OCI-M1 (cell line): Measurements from ENCODE around the gene CDKL2.

Experiments used
- DNase-seq: peaks from one replicate; lab custom pipeline; 2025; lab: John Stamatoyannopoulos, UW

The CDKL2 gene

GRCh38 chr4:75639124-75639695 lies 8.9 kb upstream of the CDKL2 start:
- no peak for DNase-seq

DNA sequence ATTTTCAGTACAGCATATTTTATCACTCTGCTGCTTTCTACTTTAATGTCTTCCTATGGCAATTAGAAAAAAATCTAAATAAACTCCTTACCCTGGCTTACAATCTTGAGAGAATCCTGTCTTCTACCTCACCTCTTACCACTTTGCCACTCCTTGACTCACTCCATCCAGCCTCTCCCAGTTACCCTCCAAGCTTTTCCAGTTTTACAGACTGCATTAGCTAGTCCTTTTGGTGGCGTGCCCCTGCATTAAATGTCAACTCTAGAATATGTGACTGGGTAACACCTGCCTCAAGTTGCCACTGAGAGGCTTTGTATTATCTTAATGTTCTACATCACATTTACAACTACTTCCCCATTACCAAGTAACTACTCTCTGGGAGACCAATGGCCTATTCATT lies 7.5 kb upstream of the CDKL2 start:
- no peak for DNase-seq

DNA sequence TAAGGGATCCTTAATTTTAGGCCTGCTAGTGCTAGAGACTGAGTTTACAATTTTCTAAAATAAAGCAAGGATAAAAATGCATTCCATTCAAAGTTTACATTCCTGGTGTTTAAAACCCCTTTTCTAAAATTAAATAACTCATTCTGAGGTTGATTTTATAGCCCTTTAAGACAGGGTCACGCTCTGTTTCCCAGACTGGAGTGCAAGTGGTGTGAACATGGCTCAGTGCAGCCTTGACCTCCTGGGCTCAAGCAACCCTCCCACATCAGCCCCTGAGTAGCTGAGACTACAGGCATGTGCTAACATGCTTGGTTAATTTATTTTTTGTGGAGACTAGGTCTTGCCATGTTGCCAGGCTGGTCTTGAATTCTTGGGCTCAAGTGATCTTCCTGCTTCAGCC lies 6.8 kb upstream of the CDKL2 start:
- DNase-seq: no peak

GRCh38 chr4:75634951-75635350 lies 4.6 kb upstream of the CDKL2 start:
- no peak for DNase-seq

GRCh38 chr4:75634281-75634680 lies 4.0 kb upstream of the CDKL2 start:
- no peak for DNase-seq

DNA sequence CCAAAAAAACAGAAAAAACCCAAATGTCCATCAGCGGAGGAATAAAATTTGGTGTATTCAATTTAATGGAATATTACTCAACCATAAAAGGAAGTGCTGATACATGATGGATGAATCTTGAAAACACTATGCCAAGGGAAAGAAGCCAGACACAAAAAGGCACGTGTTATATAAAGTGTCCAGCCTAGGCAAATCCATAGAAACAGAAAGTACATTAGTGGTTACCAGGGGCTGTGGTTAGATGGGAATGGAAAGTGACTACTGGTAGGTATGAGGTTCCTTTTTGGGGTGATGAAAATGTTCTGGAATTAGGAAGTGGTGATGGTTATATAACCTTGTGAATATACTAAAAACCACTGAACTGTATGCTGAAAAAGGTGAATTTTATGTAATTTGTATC lies 3.5 kb upstream of the CDKL2 start:
- DNase-seq: no peak

DNA sequence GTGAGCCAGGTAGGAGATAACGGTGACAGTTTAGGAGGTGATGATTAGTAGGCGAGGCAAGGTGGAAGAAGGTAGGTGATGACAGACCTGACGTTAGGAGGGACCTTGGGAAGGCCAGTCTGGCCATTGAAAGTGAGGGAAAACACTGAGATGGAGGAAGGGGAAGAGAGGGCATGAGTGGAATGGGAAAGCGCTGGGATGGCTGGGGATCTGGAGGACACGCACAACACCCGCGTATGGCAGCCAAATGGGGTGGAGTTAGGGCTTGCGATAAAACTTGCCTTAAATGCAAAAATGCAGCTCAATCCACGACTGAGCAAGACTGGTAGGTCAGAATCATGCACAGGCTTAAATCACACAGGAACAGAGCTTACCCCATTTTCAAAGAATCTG lies 605 bp upstream of the CDKL2 start:
- DNase-seq: no peak

GRCh38 chr4:75629239-75629638 lies 1.1 kb downstream of the CDKL2 start:
- no peak for DNase-seq

DNA sequence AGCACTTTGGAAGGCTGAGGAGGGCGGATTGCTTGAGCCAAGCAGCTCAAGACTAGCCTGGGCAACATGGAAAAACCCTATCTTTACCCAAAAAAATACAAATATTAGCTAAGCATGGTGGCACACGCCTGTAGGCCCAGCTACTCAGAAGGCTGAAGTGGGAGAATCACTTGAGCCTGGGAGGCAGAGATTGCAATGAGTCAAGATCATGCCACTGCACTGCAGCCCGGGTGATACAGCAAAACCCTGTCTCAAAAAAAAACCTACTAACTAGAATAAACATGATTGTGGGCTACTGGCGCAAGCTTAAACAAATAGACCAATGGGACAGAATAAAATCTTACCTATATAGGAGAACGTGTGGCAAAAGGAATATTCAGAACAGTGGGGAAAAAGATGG lies 7.3 kb downstream of the CDKL2 start:
- DNase-seq: no peak

- no peak for DNase-seq
These were observed 8.6 kb downstream of the CDKL2 start for GRCh38 chr4:75621715-75622114.

DNA sequence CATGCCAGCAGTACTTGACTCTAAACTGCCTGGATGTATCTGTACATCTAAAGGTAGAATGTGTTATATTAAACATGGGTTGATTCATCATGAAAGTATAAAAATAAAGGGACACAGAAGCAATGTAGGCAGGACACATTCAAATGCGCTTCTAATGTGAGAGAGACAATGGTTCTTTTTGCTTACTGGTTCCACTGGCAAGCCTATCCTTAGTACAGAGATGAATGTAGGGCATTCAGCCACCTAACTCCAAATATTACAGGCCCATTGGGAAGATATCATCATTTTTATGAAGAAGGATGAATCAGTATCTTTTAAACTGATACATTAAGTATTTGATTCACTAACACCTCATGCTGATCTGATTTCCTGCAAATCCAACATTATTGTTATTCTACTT lies 18.0 kb downstream of the CDKL2 start:
- DNase-seq: no peak

DNA sequence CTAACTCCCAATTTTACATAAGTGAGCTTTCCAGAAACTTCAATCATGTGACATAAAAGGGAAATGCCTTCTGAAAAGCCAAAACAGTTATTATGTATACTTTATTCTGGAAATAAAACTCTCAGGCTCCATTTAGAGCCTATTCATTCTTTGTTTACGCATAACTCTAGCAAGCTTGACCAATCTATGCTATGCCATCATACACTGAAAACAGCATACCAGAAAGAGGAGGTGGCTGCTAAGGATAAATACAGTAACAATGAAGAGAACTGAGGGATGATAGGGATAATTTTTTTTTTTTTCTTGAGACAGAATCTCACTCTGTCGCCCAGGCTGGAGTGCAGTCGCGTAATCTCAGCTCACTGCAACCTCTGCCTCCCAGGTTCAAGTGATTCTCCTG lies 24.4 kb downstream of the CDKL2 start:
- no peak for DNase-seq

GRCh38 chr4:75599647-75600046 lies 30.7 kb downstream of the CDKL2 start:
- DNase-seq: no peak

- peak; percentile 79 for DNase-seq
These were observed 31.9 kb downstream of the CDKL2 start for GRCh38 chr4:75598390-75598789.

GRCh38 chr4:75596061-75596460 lies 34.3 kb downstream of the CDKL2 start:
- DNase-seq: no peak

- DNase-seq: no peak
These were observed 36.9 kb downstream of the CDKL2 start for GRCh38 chr4:75593393-75593792.

- DNase-seq: no peak
These were observed 46.3 kb downstream of the CDKL2 start for GRCh38 chr4:75584067-75584466.

GRCh38 chr4:75567725-75568124 lies 62.6 kb downstream of the CDKL2 start:
- DNase-seq: no peak

- DNase-seq: no peak
These were observed 63.4 kb downstream of the CDKL2 start for GRCh38 chr4:75566911-75567310.

- DNase-seq: peak; percentile 72
These were observed 64.8 kb downstream of the CDKL2 start for GRCh38 chr4:75565481-75565880.

- no peak for DNase-seq
These were observed 66.3 kb downstream of the CDKL2 start for GRCh38 chr4:75564023-75564422.

GRCh38 chr4:75561789-75562188 lies 68.5 kb downstream of the CDKL2 start:
- DNase-seq: no peak

DNA sequence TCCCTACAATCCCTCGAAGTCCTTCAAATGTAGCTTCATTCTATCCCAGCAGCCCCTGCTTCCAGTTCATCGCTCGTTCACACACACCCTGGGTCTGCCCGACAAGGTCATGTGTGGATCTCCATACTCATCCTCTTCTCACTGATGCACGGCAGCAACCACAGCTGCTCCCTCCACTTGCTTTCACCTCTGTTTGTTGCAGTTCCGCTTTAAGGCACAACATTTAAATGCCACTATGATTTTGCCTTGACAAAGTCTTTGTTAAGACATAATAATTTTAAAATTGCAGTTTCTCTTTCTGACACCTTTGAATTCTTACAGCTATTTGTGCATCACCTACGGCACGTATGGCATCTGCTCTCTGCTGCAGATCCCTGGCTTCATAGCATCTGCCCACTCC lies 72.6 kb downstream of the CDKL2 start:
- DNase-seq: no peak

DNA sequence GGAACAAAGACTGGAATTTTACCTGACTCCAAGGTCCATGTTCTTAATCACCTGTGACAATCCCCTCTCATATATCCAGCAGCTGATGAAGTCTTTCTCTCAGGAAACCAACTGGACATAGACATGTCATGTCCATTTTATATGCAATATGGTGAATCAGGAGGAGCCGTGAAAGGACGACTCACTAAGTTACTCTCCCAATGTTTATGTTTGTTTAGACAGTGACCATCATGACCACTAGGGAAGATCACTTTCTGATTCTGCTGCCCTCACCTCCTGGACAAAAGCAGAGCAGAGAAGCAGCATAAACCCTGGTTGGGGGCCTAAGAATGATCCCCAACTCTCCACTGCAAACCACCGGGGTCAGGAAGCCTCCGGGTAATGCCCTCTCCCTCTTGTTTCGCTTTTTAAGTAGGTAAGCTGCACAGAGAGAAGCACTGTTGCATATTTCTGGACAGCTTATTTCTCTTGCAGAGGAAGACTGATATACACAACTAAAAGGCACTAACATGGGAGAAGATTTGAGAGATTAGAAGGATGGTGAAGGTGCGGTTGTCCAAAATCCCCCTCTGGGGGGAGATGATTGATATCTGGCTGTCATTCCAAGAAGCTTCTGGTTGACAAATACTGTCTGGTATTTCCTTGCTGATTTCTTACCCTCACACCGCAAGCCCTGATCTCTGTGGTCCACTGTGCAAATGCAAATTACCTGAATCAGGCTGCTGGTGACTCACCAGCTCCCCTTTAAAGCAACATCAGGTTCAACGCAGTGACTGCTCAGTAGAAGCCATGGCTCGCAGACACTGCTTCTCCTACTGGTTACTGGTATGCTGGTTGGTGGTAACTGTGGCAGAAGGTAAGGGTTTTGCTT lies 74.8 kb downstream of the CDKL2 start, which contains the start of gene ODAPH:
TSS of gene ODAPH (plus strand) at position 773 of the 871 bp plus-strand sequence. CDS start at position 790, 17 bp downstream.
- no peak for DNase-seq
